Activated CD8-positive, alpha-beta memory T cell treated with anti-CD3 and anti-CD28 coated beads, Interleukin-2, amount 50 U/mL, for 1 hour (primary cell): Measurements from ENCODE around the gene PIP4P1.
A peak's percentile ranks its signal among the peaks of the same experiment; 100 is the strongest.
"Not testable (repeated sequence)": the region's sequence is repeated elsewhere in the genome, so short reads cannot be mapped to it uniquely, and the experiment has no call there.

Experiments used
- DNase-seq: peaks from one replicate; pipeline ENCODE4 v3.0.0-alpha.2; 2020; ENCODE audit errors: extremely low read depth

Gene PIP4P1

GRCh38 chr14:20477211-20477876 is 16.1 kb upstream of the PIP4P1 start:
- DNase-seq: no peak

GRCh38 chr14:20476776-20477175 is 15.5 kb upstream of the PIP4P1 start:
- DNase-seq: no peak

- DNase-seq: no peak
Observed at GRCh38 chr14:20472536-20473169, 11.4 kb upstream of the PIP4P1 start.

- no peak for DNase-seq
Observed at GRCh38 chr14:20470603-20470901, 9.3 kb upstream of the PIP4P1 start.

- no peak for DNase-seq
Observed at GRCh38 chr14:20469890-20470602, 8.8 kb upstream of the PIP4P1 start.

GRCh38 chr14:20469242-20469889 is 8.1 kb upstream of the PIP4P1 start, which contains the start of gene PNP:
PNP (plus strand) TSS chr14:20469406; CDS start chr14:20469525, 119 bp downstream.
- peak; percentile 76 for DNase-seq

GRCh38 chr14:20468764-20469241 is 7.6 kb upstream of the PIP4P1 start:
- DNase-seq: no peak

GRCh38 chr14:20460458-20461224 is 593 bp downstream of the PIP4P1 start:
- no peak for DNase-seq

GRCh38 chr14:20458031-20458789 is 3.0 kb downstream of the PIP4P1 start:
- DNase-seq: no peak

GRCh38 chr14:20456971-20457370 is 4.3 kb downstream of the PIP4P1 start:
- no peak for DNase-seq

GRCh38 chr14:20455355-20456300 is 5.6 kb downstream of the PIP4P1 start:
- no peak for DNase-seq

GRCh38 chr14:20454516-20455354 is 6.5 kb downstream of the PIP4P1 start, which contains the start of the genes APEX1 and OSGEP:
APEX1 (plus strand) TSS chr14:20455226; CDS start chr14:20455646, 420 bp downstream.
OSGEP (minus strand) TSS chr14:20454812; CDS start chr14:20454683, 129 bp downstream.
- peak; percentile 97 for DNase-seq

- DNase-seq: not testable (repeated sequence)
Observed at GRCh38 chr14:20452831-20453230, 8.4 kb downstream of the PIP4P1 start.

GRCh38 chr14:20446889-20447288 is 14.3 kb downstream of the PIP4P1 start:
- DNase-seq: no peak

GRCh38 chr14:20443650-20444049 is 17.6 kb downstream of the PIP4P1 start:
- not testable (repeated sequence) for DNase-seq

- no peak for DNase-seq
Observed at GRCh38 chr14:20441461-20441860, 19.8 kb downstream of the PIP4P1 start.

GRCh38 chr14:20440882-20441281 is 20.4 kb downstream of the PIP4P1 start:
- DNase-seq: no peak

- no peak for DNase-seq
Observed at GRCh38 chr14:20440465-20440864, 20.8 kb downstream of the PIP4P1 start.

GRCh38 chr14:20438664-20439063 is 22.6 kb downstream of the PIP4P1 start:
- no peak for DNase-seq
